Naive thymus-derived CD4-positive, alpha-beta T cell (primary cell): ENCODE measurements around the gene TMEM208. TPM values are rescaled to one million over a fixed set of nuclear protein-coding genes. Genes with fewer than 3 reads are reported as not detected.

Experiments
- ATAC-seq: fragments of 150-1000 bp; cut with Tn5 transposase; 2 replicates; pipeline ENCODE4 v1.10.0; 2021; ENCODE audit warnings: mild to moderate bottlenecking, moderate library complexity
- CTCF ChIA-PET: fragments of 350-600 bp; sonication (Branson Sonifier 250); formaldehyde crosslinking; loops from one replicate; lab custom pipeline; 2021; ENCODE audit warnings: antibody characterized with exemption; lab: Charles Lee
- POLR2A ChIA-PET: fragments of 350-600 bp; sonication (Branson Sonifier 250); formaldehyde crosslinking; loops from one replicate; lab custom pipeline; 2021; ENCODE audit warnings: antibody characterized with exemption, inconsistent platforms; lab: Charles Lee
- DNase-seq, 9 donors: peaks; one replicate each; pipeline versions ENCODE4 v3.0.0 to v3.0.0-alpha.2; 2020 to 2022; ENCODE audit warnings: mixed read lengths in 1 of 9
- H3K27ac ChIP-seq: one replicate; pipeline ENCODE4 v1.7.0; 2013; ENCODE audit warnings: mild to moderate bottlenecking, low read depth, low read length, moderate library complexity
- H3K27me3 ChIP-seq, 2 donors: one replicate each; pipeline ENCODE4 v1.7.0; 2013; ENCODE audit warnings: low read length in 2 of 2, mild to moderate bottlenecking in 2 of 2, moderate library complexity in 2 of 2; ENCODE audit not compliant: control insufficient read depth in 2 of 2, insufficient read depth in 2 of 2
- H3K36me3 ChIP-seq, 3 experiments: 1 replicate in 2 of 3; 2 replicates in 1 of 3; pipeline ENCODE4 v1.7.0; 2013; ENCODE audit warnings: low read length in 3 of 3, mild to moderate bottlenecking in 3 of 3, moderate library complexity in 1 of 3; ENCODE audit not compliant: insufficient read depth in 3 of 3, control insufficient read depth in 2 of 3
- H3K4me1 ChIP-seq, 2 donors: one replicate each; pipeline ENCODE4 v1.7.0; 2013; ENCODE audit warnings: low read length in 2 of 2, mild to moderate bottlenecking in 2 of 2, moderate library complexity in 1 of 2; ENCODE audit not compliant: control insufficient read depth in 2 of 2, insufficient read depth in 2 of 2
- H3K4me3 ChIP-seq: 2 replicates; pipeline ENCODE4 v1.7.0; 2013; ENCODE audit warnings: mild to moderate bottlenecking, low read length
- H3K9me3 ChIP-seq, 3 experiments: 1 replicate in 2 of 3; 2 replicates in 1 of 3; pipeline ENCODE4 v1.7.0; 2013; ENCODE audit warnings: low read length in 3 of 3; ENCODE audit not compliant: control insufficient read depth in 2 of 3
- H3K27ac Mint-ChIP-seq, 9 donors: one replicate each; pipeline ENCODE4 v1.8.0; 2020 to 2022; ENCODE audit warnings: mixed read lengths in 9 of 9, mild to moderate bottlenecking in 8 of 9, moderate library complexity in 5 of 9, inconsistent platforms in 2 of 9
- H3K27me3 Mint-ChIP-seq, 5 donors: one replicate each; pipeline ENCODE4 v1.8.0; 2021 to 2022; ENCODE audit warnings: mixed read lengths in 5 of 5, mild to moderate bottlenecking in 1 of 5
- H3K36me3 Mint-ChIP-seq, 5 donors: one replicate each; pipeline ENCODE4 v1.8.0; 2020 to 2022; ENCODE audit warnings: mixed read lengths in 5 of 5, mild to moderate bottlenecking in 3 of 5, inconsistent platforms in 1 of 5
- H3K4me1 Mint-ChIP-seq, 7 donors: one replicate each; pipeline ENCODE4 v1.8.0; 2020 to 2022; ENCODE audit warnings: mixed read lengths in 7 of 7, mild to moderate bottlenecking in 3 of 7, inconsistent platforms in 1 of 7
- H3K4me3 Mint-ChIP-seq, 10 donors: one replicate each; pipeline ENCODE4 v1.8.0; 2020 to 2022; ENCODE audit warnings: mild to moderate bottlenecking in 10 of 10, mixed read lengths in 10 of 10, moderate library complexity in 6 of 10, inconsistent platforms in 2 of 10
- H3K9me3 Mint-ChIP-seq, 11 donors: one replicate each; pipeline ENCODE4 v1.8.0; 2020 to 2022; ENCODE audit warnings: mixed read lengths in 11 of 11, mild to moderate bottlenecking in 4 of 11, inconsistent platforms in 1 of 11, moderate library complexity in 1 of 11
- intact Hi-C, 2 donors: fragments of 100-400 bp; cut with micrococcal nuclease; formaldehyde crosslinking; loops; one replicate each; pipeline ENCODE4 v1.15.1; 2023
- polyA plus RNA-seq, 2 donors: library from polyadenylated mRNA; unstranded; fragments of 300-500 nt; fragmentation: Illumina TruSeq; gene quantifications; one replicate each; pipeline ENCODE4 v1.2.3, GENCODE V29; 2021
- total RNA-seq, 6 experiments: library from RNA in 5 of 6; stranded (reverse) in 5 of 6; gene quantifications; 1 replicate in 5 of 6; 2 replicates in 1 of 6; pipeline ENCODE4 v1.2.3 and lab custom pipeline; 2021 to 2026

TMEM208 gene
- total and polyA plus RNA-seq, 7 experiments from 2014 or later = 27.6 to 88.3 (median 40.1) TPM

- Mint-ChIP-seq H3K27ac (no peak overlapping the region), H3K4me1 (peaks cover 8 to 33% (median 18%) of the 10 kb centered on the region in 7 donors), H3K27me3 (peaks cover 10 to 17% (median 11%) of the 10 kb centered on the region in 5 donors), H3K4me3 (no peak overlapping the region), H3K36me3 (no peaks in the 10 kb centered on the region), H3K9me3 (no peaks in the 10 kb centered on the region)
- Histone ChIP-seq H3K27me3 (no peaks in the 10 kb centered on the region), H3K4me3 (no peak overlapping the region), H3K36me3 (peaks cover 0 to 7% (median 0%) of the 10 kb centered on the region in 3 experiments), H3K9me3 (no peaks in the 10 kb centered on the region), H3K4me1 (peaks cover 15% of the 10 kb centered on the region in 2 donors), H3K27ac (no peak overlapping the region)
- no peak for DNase-seq
- CTCF ChIA-PET = interaction anchor here (0.7 kb wide), 1 partner anchor 206 kb away, joined by 3 read pairs; no protein-coding TSS in a partner anchor
- POLR2A ChIA-PET = interaction anchor here (2.2 to 4.2 kb wide), 3 partner anchors 10 to 22 kb away, joined by 5 to 22 read pairs (median 11); partner anchors contain the start of genes E2F4, FBXL8 and TRADD
- intact Hi-C loops = loop anchor here (2.0 kb wide), 4 partner anchors 45 to 299 kb away; partner anchors contain the start of genes ATP6V0D1 (in 2 of the 2), FHOD1 (in 1 of the 2), PHAF1 (in 1 of the 2) and TMEM208 (in 1 of the 2)
- ATAC-seq = no peak
Observed at GRCh38 chr16:67182288-67182687, 44.6 kb upstream of the TMEM208 start.

DNA sequence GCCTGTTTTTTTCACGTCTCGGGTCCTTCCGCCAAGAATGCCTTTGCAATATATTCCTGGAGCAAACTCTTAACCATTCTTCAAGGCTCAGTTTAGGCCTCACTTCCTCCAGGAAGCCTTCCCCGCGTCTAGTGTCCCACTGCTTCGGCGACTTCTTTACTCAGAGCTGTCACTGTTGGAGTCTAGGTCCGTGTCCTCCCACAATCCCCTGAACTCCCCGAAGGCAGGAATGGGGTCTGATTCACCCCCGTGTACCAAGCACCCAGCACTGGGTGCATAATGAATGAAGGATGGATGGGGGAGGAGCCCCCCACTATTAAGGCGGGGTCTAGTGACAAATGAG is 43.7 kb upstream of the TMEM208 start:
- peaks cover 0 to 7% (median 0%) of the 10 kb centered on the region in 3 experiments for H3K36me3 ChIP-seq
- H3K9me3 ChIP-seq = no peaks in the 10 kb centered on the region
- no peak overlapping the region for H3K4me3 Mint-ChIP-seq
- peaks cover 6 to 15% (median 6%) of the 10 kb centered on the region in 5 donors for H3K27me3 Mint-ChIP-seq
- intact Hi-C loops = loop anchor here (1.0 to 2.0 kb wide), 13 partner anchors 9 to 659 kb away; partner anchors contain the start of genes ATP6V0D1 (in 2 of the 2), FHOD1 (in 2 of the 2), CBFB (in 1 of the 2) and E2F4 (in 1 of the 2)
- H3K4me1 ChIP-seq = peaks cover 12 to 15% of the 10 kb centered on the region in 2 donors
- peak overlapping the region; percentile 79 for H3K4me3 ChIP-seq
- peaks cover 8 to 28% (median 16%) of the 10 kb centered on the region in 7 donors for H3K4me1 Mint-ChIP-seq
- ChIA-PET POLR2A (interaction anchor here (2.2 to 4.2 kb wide), 3 partner anchors 9 to 23 kb away, joined by 5 to 22 read pairs (median 11); partner anchors contain the start of genes E2F4, FBXL8 and TRADD), CTCF (no interaction called here)
- no peak overlapping the region for H3K27ac Mint-ChIP-seq
- no peaks in the 10 kb centered on the region for H3K36me3 Mint-ChIP-seq
- H3K27me3 ChIP-seq = no peaks in the 10 kb centered on the region
- DNase-seq (no peak), ATAC-seq (no peak)
- peak overlapping the region; percentile 97 for H3K27ac ChIP-seq
- no peaks in the 10 kb centered on the region for H3K9me3 Mint-ChIP-seq

GRCh38 chr16:67183627-67184452 is 43.1 kb upstream of the TMEM208 start, which contains the start of gene MATCAP1:
Gene MATCAP1 (minus strand): TSS chr16:67183963. CDS start chr16:67180610, 3,353 bp downstream.
- intact Hi-C loops = loop anchor here (1.0 to 2.0 kb wide), 13 partner anchors 8 to 658 kb away; partner anchors contain the start of genes ATP6V0D1 (in 2 of the 2), FHOD1 (in 2 of the 2), PHAF1 (in 2 of the 2) and CBFB (in 1 of the 2)
- Mint-ChIP-seq H3K27me3 (peaks cover 3 to 15% (median 4%) of the 10 kb centered on the region in 5 donors), H3K36me3 (no peaks in the 10 kb centered on the region), H3K9me3 (no peaks in the 10 kb centered on the region), H3K4me3 (peak within 1 kb of the TSS in 5 of 10 donors; percentile 48 to 91 (median 86)), H3K27ac (peak within 1 kb of the TSS in 2 of 9 donors; percentile 58 to 67), H3K4me1 (peaks cover 8 to 24% (median 12%) of the 10 kb centered on the region in 7 donors)
- H3K36me3 ChIP-seq = peaks cover 0 to 7% (median 0%) of the 10 kb centered on the region in 3 experiments
- CTCF ChIA-PET = interaction anchor here (1.8 to 2.4 kb wide), 3 partner anchors 8 to 166 kb away, joined by 7 to 15 read pairs (median 9); partner anchors contain the start of genes FBXL8 and TRADD
- POLR2A ChIA-PET = interaction anchor here (1.4 to 4.2 kb wide), 6 partner anchors 9 to 166 kb away, joined by 3 to 22 read pairs (median 6); partner anchors contain the start of genes E2F4, FBXL8, TMEM208 and TRADD
- peak; percentile 90 to 98 (median 96) for DNase-seq
- H3K4me3 ChIP-seq = peak within 1 kb of the TSS; percentile 79
- ATAC-seq = peak; percentile 97
- H3K4me1 ChIP-seq = peaks cover 12 to 15% of the 10 kb centered on the region in 2 donors
- no peaks in the 10 kb centered on the region for H3K9me3 ChIP-seq
- H3K27me3 ChIP-seq = no peaks in the 10 kb centered on the region
- peak within 1 kb of the TSS; percentile 97 for H3K27ac ChIP-seq

- H3K27ac Mint-ChIP-seq = peak overlapping the region in 2 of 9 donors; percentile 58 to 67
- Histone ChIP-seq H3K27me3 (no peaks in the 10 kb centered on the region), H3K4me3 (peak overlapping the region; percentile 79), H3K36me3 (peaks cover 0 to 7% (median 0%) of the 10 kb centered on the region in 3 experiments), H3K4me1 (peaks cover 12 to 15% of the 10 kb centered on the region in 2 donors), H3K9me3 (no peaks in the 10 kb centered on the region), H3K27ac (peak overlapping the region; percentile 97)
- no peaks in the 10 kb centered on the region for H3K36me3 Mint-ChIP-seq
- DNase-seq = no peak
- peaks cover 8 to 18% (median 11%) of the 10 kb centered on the region in 7 donors for H3K4me1 Mint-ChIP-seq
- H3K4me3 Mint-ChIP-seq = peak overlapping the region in 5 of 10 donors; percentile 48 to 91 (median 86)
- H3K9me3 Mint-ChIP-seq = no peaks in the 10 kb centered on the region
- CTCF ChIA-PET = interaction anchor here (0.6 to 2.4 kb wide), 12 partner anchors 9 to 240 kb away, joined by 3 to 15 read pairs (median 4); partner anchors contain the start of genes FBXL8 and TRADD
- intact Hi-C loops = loop anchor here in 1 of 2 donors (2.0 kb wide), 1 partner anchor 76 kb away; the partner anchor contains the start of gene PHAF1
- no peak for ATAC-seq
- POLR2A ChIA-PET = interaction anchor here (1.0 to 4.2 kb wide), 9 partner anchors 8 to 250 kb away, joined by 3 to 22 read pairs (median 4); partner anchors contain the start of genes CIAO2B, E2F4, FBXL8 and TMEM208
- H3K27me3 Mint-ChIP-seq = peaks cover 0 to 15% (median 0%) of the 10 kb centered on the region in 5 donors
Observed at GRCh38 chr16:67184453-67184994, 42.4 kb upstream of the TMEM208 start.

DNA sequence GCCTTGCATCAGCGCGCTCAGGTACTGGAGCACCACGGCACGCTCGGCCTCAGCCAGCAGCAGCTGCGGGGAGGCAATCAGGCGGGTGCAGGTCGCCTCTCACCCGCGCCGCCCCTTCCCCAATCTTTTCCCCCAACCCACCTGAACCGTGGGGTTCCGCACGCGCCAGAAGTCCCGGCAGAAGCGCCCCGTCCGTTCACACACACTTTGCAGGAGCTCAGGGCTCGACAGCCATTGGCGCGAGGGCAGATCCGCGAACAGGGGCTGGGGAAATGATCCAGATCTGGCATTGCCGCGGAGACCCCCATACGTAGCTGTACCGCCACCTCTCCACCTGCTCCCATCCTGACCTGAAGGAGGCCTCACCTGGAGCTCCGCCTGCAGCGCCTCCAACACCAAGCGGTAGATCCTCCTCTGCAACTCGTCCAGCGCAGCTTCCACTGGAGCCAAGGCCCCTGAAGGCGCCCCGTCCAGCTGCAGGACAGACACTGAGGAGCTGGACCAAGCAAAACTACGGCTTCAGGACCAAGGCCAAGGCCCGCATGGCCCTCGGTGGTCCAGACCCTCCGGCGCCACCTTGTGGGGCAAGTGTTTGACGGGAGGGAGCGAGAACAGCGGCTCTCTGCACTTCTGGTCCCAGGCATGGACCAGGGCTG is 41.8 kb upstream of the TMEM208 start:
- peaks cover 0 to 7% (median 0%) of the 10 kb centered on the region in 3 experiments for H3K36me3 ChIP-seq
- Mint-ChIP-seq H3K36me3 (no peaks in the 10 kb centered on the region), H3K4me1 (peaks cover 8 to 15% (median 11%) of the 10 kb centered on the region in 7 donors), H3K27me3 (peaks cover 0 to 15% (median 0%) of the 10 kb centered on the region in 5 donors), H3K4me3 (peak overlapping the region in 5 of 10 donors; percentile 80 to 91 (median 89)), H3K27ac (peak overlapping the region; percentile 24 to 94 (median 69)), H3K9me3 (no peaks in the 10 kb centered on the region)
- intact Hi-C loops = loop anchor here (1.0 to 2.0 kb wide), 6 partner anchors 42 to 238 kb away; partner anchors contain the start of genes PHAF1 (in 1 of the 2) and TMEM208 (in 1 of the 2)
- CTCF ChIA-PET = interaction anchor here (0.6 to 2.4 kb wide), 13 partner anchors 9 to 241 kb away, joined by 3 to 15 read pairs (median 5); partner anchors contain the start of genes FBXL8 and TRADD
- H3K4me1 ChIP-seq = peaks cover 12 to 15% of the 10 kb centered on the region in 2 donors
- H3K27ac ChIP-seq = no peak overlapping the region
- peak; percentile 54 to 88 (median 70) for DNase-seq
- POLR2A ChIA-PET = interaction anchor here (0.6 to 4.2 kb wide), 9 partner anchors 12 to 251 kb away, joined by 3 to 22 read pairs (median 4); partner anchors contain the start of genes CIAO2B, FBXL8, TMEM208 and TRADD
- H3K9me3 ChIP-seq = no peaks in the 10 kb centered on the region
- peak; percentile 44 for ATAC-seq
- peak overlapping the region; percentile 79 for H3K4me3 ChIP-seq
- no peaks in the 10 kb centered on the region for H3K27me3 ChIP-seq
